HG02840 (cell line): Measurements from ENCODE around the gene ISM1.

Experiments
- ATAC-seq: cut with Tn5 transposase; IDR thresholded peaks from one replicate; pipeline ENCODE4 v1.9.1; 2021; ENCODE audit warnings: mild to moderate bottlenecking, moderate library complexity, moderate number of reproducible peaks; ENCODE audit not compliant: unreplicated experiment, low FRiP score

Gene ISM1

GRCh38 chr20:13277663-13278295 lies 56.7 kb downstream of the ISM1 start:
- ATAC-seq: no peak

- no peak for ATAC-seq
Measured at GRCh38 chr20:13278812-13279570, 57.9 kb downstream of the ISM1 start.

GRCh38 chr20:13280609-13281324 lies 59.7 kb downstream of the ISM1 start:
- no peak for ATAC-seq

GRCh38 chr20:13283869-13284829 lies 63.1 kb downstream of the ISM1 start:
- no peak for ATAC-seq

GRCh38 chr20:13284830-13285229 lies 63.8 kb downstream of the ISM1 start:
- no peak for ATAC-seq

- no peak for ATAC-seq
Measured at GRCh38 chr20:13285408-13285807, 64.3 kb downstream of the ISM1 start.

- no peak for ATAC-seq
Measured at GRCh38 chr20:13286052-13286451, 65.0 kb downstream of the ISM1 start.

GRCh38 chr20:13286607-13287006 lies 65.5 kb downstream of the ISM1 start:
- ATAC-seq: no peak

GRCh38 chr20:13288357-13288756 lies 67.3 kb downstream of the ISM1 start:
- no peak for ATAC-seq

- no peak for ATAC-seq
Measured at GRCh38 chr20:13289031-13289430, 68.0 kb downstream of the ISM1 start.

- no peak for ATAC-seq
Measured at GRCh38 chr20:13290724-13291123, 69.7 kb downstream of the ISM1 start.

- ATAC-seq: no peak
Measured at GRCh38 chr20:13291157-13291556, 70.1 kb downstream of the ISM1 start.

GRCh38 chr20:13292201-13292885 lies 71.3 kb downstream of the ISM1 start:
- ATAC-seq: no peak

- no peak for ATAC-seq
Measured at GRCh38 chr20:13294522-13294921, 73.4 kb downstream of the ISM1 start.

GRCh38 chr20:13295637-13296036 lies 74.6 kb downstream of the ISM1 start:
- ATAC-seq: no peak

- ATAC-seq: no peak
Measured at GRCh38 chr20:13296070-13296469, 75.0 kb downstream of the ISM1 start.

GRCh38 chr20:13297147-13297899 lies 76.2 kb downstream of the ISM1 start:
- ATAC-seq: no peak

GRCh38 chr20:13298692-13299373 lies 77.8 kb downstream of the ISM1 start:
- ATAC-seq: no peak

GRCh38 chr20:13299401-13299800 lies 78.3 kb downstream of the ISM1 start:
- ATAC-seq: no peak
